GM10266 (cell line): Measurements from ENCODE around the gene TMEM250.
A peak's percentile ranks its signal among the peaks of the same experiment; 100 is the strongest.

Experiments used
- DNase-seq: peaks from one replicate; pipeline ENCODE4 v3.0.0; 2012; ENCODE audit errors: extremely low spot score
- CTCF ChIP-seq: IDR thresholded peaks from 2 replicates; pipeline ENCODE4 v1.5.1; 2012; ENCODE audit warnings: mild to moderate bottlenecking, low read depth; ENCODE audit not compliant: control insufficient read depth, insufficient read depth; ENCODE audit errors: missing control alignments

Gene TMEM250

GRCh38 chr9:136142414-136142796, 23.7 kb upstream of the TMEM250 start:
- no peak for TF ChIP-seq CTCF
- DNase-seq = no peak

- TF ChIP-seq CTCF = no peak
- DNase-seq = no peak
Observed at GRCh38 chr9:136141682-136142413, 23.2 kb upstream of the TMEM250 start.

GRCh38 chr9:136140966-136141365, 22.3 kb upstream of the TMEM250 start:
- no peak for TF ChIP-seq CTCF
- DNase-seq = no peak

GRCh38 chr9:136140046-136140445, 21.4 kb upstream of the TMEM250 start:
- no peak for DNase-seq
- no peak for TF ChIP-seq CTCF

- TF ChIP-seq CTCF = peak; percentile 47
- DNase-seq = peak; percentile 75
Observed at GRCh38 chr9:136138566-136138965, 19.9 kb upstream of the TMEM250 start.

GRCh38 chr9:136137321-136138265, 18.9 kb upstream of the TMEM250 start:
- DNase-seq = no peak
- TF ChIP-seq CTCF = no peak
